ENCODE data around the gene DCAF16.

Gene DCAF16

DNA sequence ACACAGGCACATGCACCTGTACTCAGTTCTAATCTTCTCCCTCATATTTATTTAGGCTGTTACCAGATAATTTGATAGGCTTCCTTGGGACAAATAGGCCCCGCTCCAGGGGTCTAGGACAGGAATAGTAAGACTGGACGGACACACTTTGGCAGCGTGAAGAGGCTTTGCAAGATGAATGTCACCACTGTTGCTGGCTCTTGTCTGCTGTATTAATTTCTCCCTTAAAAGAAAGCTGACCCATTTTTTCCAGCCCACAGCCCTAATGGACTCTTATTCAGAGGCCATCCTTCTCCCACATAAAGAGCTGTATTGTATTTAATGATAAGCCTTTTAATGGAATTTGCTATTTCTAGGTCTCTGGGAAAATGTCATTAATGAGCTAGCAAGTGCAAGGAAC lies 47.1 kb downstream of the DCAF16 start:
- Histone ChIP-seq H3K9me3 (ENCODE audit: low read length) (no peaks in the 10 kb centered on the region), H3K27me3 (ENCODE audit: control insufficient read depth in 1 of 2, insufficient read depth in 2 of 2, low read length in 2 of 2) (no peaks in the 10 kb centered on the region), H3K9ac (ENCODE audit: low read length) (no peak overlapping the region), H3K27ac (ENCODE audit: low read depth, low read length) (no peak overlapping the region), H3K4me3 (ENCODE audit: low read depth in 1 of 2, low read length in 2 of 2) (no peak overlapping the region), H3K36me3 (ENCODE audit: insufficient read depth, low read length) (no peaks in the 10 kb centered on the region), H3K4me1 (ENCODE audit: insufficient read depth, low read length) (no peaks in the 10 kb centered on the region)

DNA sequence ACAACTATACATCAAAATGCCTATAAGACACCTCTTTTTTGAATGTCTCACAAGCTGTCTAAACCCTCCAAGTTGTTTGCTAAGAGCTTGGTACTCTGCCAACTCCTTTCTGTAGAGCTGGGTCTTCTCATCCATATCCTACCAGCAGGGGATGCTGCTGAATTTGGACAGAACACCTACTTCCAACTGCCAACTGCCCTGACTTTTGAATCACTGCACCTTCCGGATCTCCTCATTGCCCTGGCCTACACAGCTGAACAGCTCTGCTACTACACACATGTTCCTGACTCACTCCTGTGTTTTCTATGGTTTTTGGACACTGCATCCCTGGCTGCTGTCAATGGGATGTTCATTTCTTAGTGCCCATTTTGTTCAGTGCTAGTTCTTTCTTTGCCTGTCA lies 47.8 kb downstream of the DCAF16 start:
- Histone ChIP-seq H3K4me1 (ENCODE audit: insufficient read depth, low read length) (no peaks in the 10 kb centered on the region), H3K36me3 (ENCODE audit: insufficient read depth, low read length) (no peaks in the 10 kb centered on the region)

DNA sequence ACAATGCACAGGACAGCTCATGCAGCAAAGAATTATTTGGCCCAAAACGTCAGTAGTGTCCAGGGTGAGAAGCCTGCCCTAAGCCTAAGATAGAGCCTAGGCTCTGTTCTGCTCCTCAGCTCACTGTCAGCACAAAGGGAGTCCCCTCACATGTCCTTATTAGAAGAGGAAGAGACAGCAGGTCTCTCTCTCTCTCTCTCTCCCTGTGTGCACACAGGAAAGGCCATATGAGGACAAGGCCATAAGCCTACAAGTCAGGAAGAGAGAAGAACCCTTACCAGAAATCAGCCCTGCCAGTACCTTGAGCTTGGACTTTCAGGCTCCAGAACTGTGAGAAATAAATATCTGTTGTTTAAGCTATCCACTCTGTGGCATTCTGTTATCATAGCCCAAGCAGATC lies 49.5 kb downstream of the DCAF16 start:
- Histone ChIP-seq H3K27me3 (ENCODE audit: control insufficient read depth in 1 of 2, insufficient read depth in 2 of 2, low read length in 2 of 2) (no peaks in the 10 kb centered on the region), H3K4me3 (ENCODE audit: low read depth in 1 of 2, low read length in 2 of 2) (no peak overlapping the region), H3K9me3 (ENCODE audit: low read length) (no peaks in the 10 kb centered on the region), H3K27ac (ENCODE audit: low read depth, low read length) (no peak overlapping the region), H3K4me1 (ENCODE audit: insufficient read depth, low read length) (no peaks in the 10 kb centered on the region), H3K9ac (ENCODE audit: low read length) (no peak overlapping the region), H3K36me3 (ENCODE audit: insufficient read depth, low read length) (no peaks in the 10 kb centered on the region)

More for the DNA sequence above, 47.8 kb downstream of the DCAF16 start:
- Histone ChIP-seq H3K4me3 (ENCODE audit: low read depth in 1 of 2, low read length in 2 of 2) (no peak overlapping the region), H3K9ac (ENCODE audit: low read length) (no peak overlapping the region), H3K27ac (ENCODE audit: low read depth, low read length) (no peak overlapping the region), H3K9me3 (ENCODE audit: low read length) (no peaks in the 10 kb centered on the region), H3K27me3 (ENCODE audit: control insufficient read depth in 1 of 2, insufficient read depth in 2 of 2, low read length in 2 of 2) (no peaks in the 10 kb centered on the region)

DNA sequence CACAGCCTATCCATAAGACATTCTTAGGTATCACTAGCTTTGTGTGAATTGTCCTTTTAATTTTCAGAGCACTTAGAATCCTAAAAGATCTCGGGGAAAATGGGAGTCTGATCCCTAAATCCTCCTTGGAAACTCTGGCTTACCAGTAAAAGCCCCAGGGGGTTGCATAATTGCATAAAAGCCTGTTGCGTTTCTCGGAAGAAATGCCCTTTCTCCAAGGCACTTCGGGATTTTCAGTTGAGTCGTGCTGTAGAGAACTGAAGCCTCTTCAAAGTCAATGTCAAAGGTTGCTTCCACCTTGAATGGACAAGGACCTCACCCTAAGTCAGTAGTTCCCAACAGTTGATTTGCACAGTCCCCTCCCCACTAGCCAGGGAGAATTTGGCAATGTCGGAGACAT lies 49.9 kb downstream of the DCAF16 start:
- H3K9ac ChIP-seq (ENCODE audit: low read length) = no peak overlapping the region
- H3K4me1 ChIP-seq (ENCODE audit: insufficient read depth, low read length) = no peaks in the 10 kb centered on the region
- H3K36me3 ChIP-seq (ENCODE audit: insufficient read depth, low read length) = no peaks in the 10 kb centered on the region
- H3K9me3 ChIP-seq (ENCODE audit: low read length) = no peaks in the 10 kb centered on the region
- H3K27me3 ChIP-seq (ENCODE audit: control insufficient read depth in 1 of 2, insufficient read depth in 2 of 2, low read length in 2 of 2) = no peaks in the 10 kb centered on the region
- H3K27ac ChIP-seq (ENCODE audit: low read depth, low read length) = no peak overlapping the region
- H3K4me3 ChIP-seq (ENCODE audit: low read depth in 1 of 2, low read length in 2 of 2) = no peak overlapping the region

DNA sequence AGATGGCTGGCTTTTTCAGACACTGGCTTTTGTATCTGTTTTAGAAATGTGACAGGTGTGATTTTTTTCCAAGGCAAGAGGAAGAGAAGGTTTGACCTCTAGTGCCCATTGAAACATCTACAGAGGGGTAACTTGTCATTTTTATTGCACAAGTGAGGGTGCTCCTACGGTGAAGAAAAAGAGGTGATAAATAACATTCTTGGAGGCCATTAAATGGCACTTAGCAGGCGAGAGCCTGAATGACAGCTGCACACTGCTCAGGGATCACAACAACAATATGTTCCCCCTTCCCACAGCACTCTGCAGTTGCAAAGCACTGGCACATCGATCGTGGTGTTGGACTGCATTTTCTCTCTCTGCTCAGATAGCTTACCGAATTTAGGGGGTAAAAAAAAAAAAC lies 52.1 kb downstream of the DCAF16 start:
- H3K36me3 ChIP-seq (ENCODE audit: insufficient read depth, low read length) = no peaks in the 10 kb centered on the region
- H3K27me3 ChIP-seq (ENCODE audit: control insufficient read depth in 1 of 2, insufficient read depth in 2 of 2, low read length in 2 of 2) = no peaks in the 10 kb centered on the region
- no peak overlapping the region for H3K9ac ChIP-seq (ENCODE audit: low read length)
- no peak overlapping the region for H3K4me3 ChIP-seq (ENCODE audit: low read depth in 1 of 2, low read length in 2 of 2)
- no peaks in the 10 kb centered on the region for H3K9me3 ChIP-seq (ENCODE audit: low read length)
- no peaks in the 10 kb centered on the region for H3K4me1 ChIP-seq (ENCODE audit: insufficient read depth, low read length)
- no peak overlapping the region for H3K27ac ChIP-seq (ENCODE audit: low read depth, low read length)

DNA sequence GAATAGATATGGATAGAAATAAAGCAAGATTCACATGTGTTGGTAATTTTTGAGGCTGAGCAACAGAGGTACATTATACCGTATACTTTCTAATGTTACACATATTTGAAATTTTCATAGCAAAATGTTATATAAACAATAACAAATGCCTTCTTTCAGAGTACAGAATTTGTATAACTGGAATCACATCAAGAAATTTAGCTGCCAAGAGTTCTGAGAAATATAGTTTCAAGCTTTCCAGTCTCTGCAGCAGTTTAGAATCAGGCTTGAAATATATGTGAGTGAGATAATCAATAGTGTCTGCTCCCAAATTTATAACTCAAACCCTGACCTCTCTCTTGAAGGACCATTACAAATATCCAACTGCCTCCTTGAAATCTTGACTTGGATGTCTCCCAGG lies 52.9 kb downstream of the DCAF16 start:
- Histone ChIP-seq H3K36me3 (ENCODE audit: insufficient read depth, low read length) (no peaks in the 10 kb centered on the region), H3K27ac (ENCODE audit: low read depth, low read length) (no peak overlapping the region), H3K4me3 (ENCODE audit: low read depth in 1 of 2, low read length in 2 of 2) (no peak overlapping the region), H3K4me1 (ENCODE audit: insufficient read depth, low read length) (no peaks in the 10 kb centered on the region), H3K9me3 (ENCODE audit: low read length) (no peaks in the 10 kb centered on the region), H3K9ac (ENCODE audit: low read length) (no peak overlapping the region), H3K27me3 (ENCODE audit: control insufficient read depth in 1 of 2, insufficient read depth in 2 of 2, low read length in 2 of 2) (no peaks in the 10 kb centered on the region)

DNA sequence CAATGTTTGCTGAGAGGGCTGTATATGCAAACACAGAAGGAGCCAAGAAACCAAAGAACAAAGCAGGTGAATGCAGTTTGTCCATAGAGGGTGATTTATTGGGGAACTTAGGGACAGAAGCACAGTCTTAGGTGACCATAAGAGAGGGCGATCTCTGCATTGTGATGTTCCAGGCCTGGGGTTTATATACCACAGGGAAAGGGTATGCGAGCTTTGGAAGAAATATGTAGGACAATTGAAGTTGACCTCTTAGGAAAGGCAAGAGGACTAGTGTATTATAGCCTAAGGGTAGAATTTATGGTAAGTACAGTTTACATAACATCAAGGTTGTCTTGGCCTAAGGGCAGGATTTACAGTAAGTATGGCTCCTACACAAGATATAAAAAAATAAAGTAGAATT lies 56.9 kb downstream of the DCAF16 start:
- Histone ChIP-seq H3K4me1 (ENCODE audit: insufficient read depth, low read length) (no peaks in the 10 kb centered on the region), H3K9me3 (ENCODE audit: low read length) (no peaks in the 10 kb centered on the region), H3K9ac (ENCODE audit: low read length) (no peak overlapping the region), H3K27ac (ENCODE audit: low read depth, low read length) (no peak overlapping the region), H3K4me3 (ENCODE audit: low read depth in 1 of 2, low read length in 2 of 2) (no peak overlapping the region), H3K36me3 (ENCODE audit: insufficient read depth, low read length) (no peaks in the 10 kb centered on the region), H3K27me3 (ENCODE audit: control insufficient read depth in 1 of 2, insufficient read depth in 2 of 2, low read length in 2 of 2) (no peaks in the 10 kb centered on the region)
